HCT116 (cell line): Measurements from ENCODE around the gene RPL18. TPM values are rescaled to one million over a fixed set of nuclear protein-coding genes. Genes with fewer than 3 reads are reported as not detected.

Experiments
- ATAC-seq: fragments of 200-7000 bp; cut with Tn5 transposase; 2 replicates; pipeline ENCODE4 v1.9.1; 2020; ENCODE audit warnings: mild to moderate bottlenecking, moderate library complexity
- BruUV-seq: library from RNA; stranded (reverse); fragments of 400-500 nt; replicated peaks from 2 replicates; lab custom pipeline; 2021; lab: Mats Ljungman, UMichigan
- CTCF ChIA-PET: fragments of 300-600 bp; sonication (Branson Sonifier 250); formaldehyde crosslinking; loops from one replicate; lab custom pipeline; 2021; ENCODE audit warnings: antibody characterized with exemption; lab: Charles Lee
- POLR2A ChIA-PET: fragments of 300-600, 350-600 bp; sonication (Branson Sonifier 250); formaldehyde crosslinking; loops from one replicate; lab custom pipeline; 2021; ENCODE audit warnings: antibody characterized with exemption; lab: Charles Lee
- RAD21 ChIA-PET, 2 experiments: fragments of 300-600 bp; sonication (Branson Sonifier 250); formaldehyde crosslinking; loops; one replicate each; lab custom pipeline; 2023; ENCODE audit warnings: low total read pairs in 2 of 2; ENCODE audit not compliant: uncharacterized antibody in 2 of 2, unreplicated experiment in 2 of 2, low non-redundant PET in 1 of 2; lab: Charles Lee
- DNase-seq: peaks from one replicate; pipeline ENCODE4 v3.0.0-alpha.2; 2010; ENCODE audit warnings: low read depth, low spot score
- H2AFZ ChIP-seq: fragments of 200-600 bp; shearing (Covaris generic), sonication (generic); 2 replicates; pipeline ENCODE4 v1.6.1; 2017; ENCODE audit warnings: low read depth, mixed run types, mixed read lengths, antibody characterized with exemption, low read length; ENCODE audit not compliant: poor library complexity, severe bottlenecking
- H3K27ac ChIP-seq: 2 replicates; pipeline ENCODE4 v1.5.1; 2012; ENCODE audit warnings: low read depth, low read length
- H3K27me3 ChIP-seq: fragments of 200-600 bp; sonication (generic); 2 replicates; pipeline ENCODE4 v1.6.1; 2016; ENCODE audit warnings: mixed run types, low read length, mixed read lengths; ENCODE audit not compliant: insufficient read depth
- H3K36me3 ChIP-seq, 2 experiments: fragments of 200-500 bp in 1 of 2; fragments of 200-600 bp in 1 of 2; sonication (Bioruptor generic) in 1 of 2; sonication (generic) in 1 of 2; 2 replicates each; pipeline versions ENCODE4 v1.5.1 to v1.6.1; 2014 to 2016; ENCODE audit warnings: low read length in 2 of 2, inconsistent platforms in 1 of 2, mixed read lengths in 1 of 2, mixed run types in 1 of 2; ENCODE audit not compliant: insufficient read depth in 2 of 2, control insufficient read depth in 1 of 2
- H3K4me1 ChIP-seq, 2 experiments: fragments of 200-600 bp in 1 of 2; sonication (generic) in 1 of 2; 2 replicates each; pipeline versions ENCODE4 v1.5.1 to v1.6.1; 2012 to 2017; ENCODE audit warnings: low read length in 2 of 2, inconsistent platforms in 1 of 2, mild to moderate bottlenecking in 1 of 2, mixed read lengths in 1 of 2, mixed run types in 1 of 2, moderate library complexity in 1 of 2; ENCODE audit not compliant: insufficient read depth in 2 of 2, control insufficient read depth in 1 of 2
- H3K4me2 ChIP-seq: fragments of 200-600 bp; sonication (generic); 2 replicates; pipeline ENCODE4 v1.6.1; 2017; ENCODE audit warnings: mixed run types, low read length, mixed read lengths
- H3K4me3 ChIP-seq, 2 experiments: fragments of 200-600 bp in 1 of 2; sonication (generic) in 1 of 2; replicated peaks in 1 of 2; 2 replicates each; pipeline ENCODE4 v1.5.1; 2011 to 2016; ENCODE audit warnings: low read length in 2 of 2, control low read depth in 1 of 2, low read depth in 1 of 2, mild to moderate bottlenecking in 1 of 2, mixed read lengths in 1 of 2, mixed run types in 1 of 2
- H3K79me2 ChIP-seq: fragments of 200-600 bp; sonication (generic); 2 replicates; pipeline ENCODE4 v1.6.1; 2017; ENCODE audit warnings: mild to moderate bottlenecking, mixed run types, low read length, moderate library complexity, mixed read lengths; ENCODE audit not compliant: insufficient read depth
- H3K9ac ChIP-seq: fragments of 200-600 bp; sonication (generic); 2 replicates; pipeline ENCODE4 v1.6.1; 2016; ENCODE audit warnings: low read length, mixed read lengths
- H3K9me2 ChIP-seq: fragments of 200-600 bp; sonication (generic), shearing (Covaris generic); 2 replicates; pipeline ENCODE4 v1.6.1; 2017; ENCODE audit warnings: mixed run types, mild to moderate bottlenecking, moderate library complexity; ENCODE audit not compliant: insufficient read depth
- H3K9me3 ChIP-seq, 2 experiments: fragments of 200-500 bp in 1 of 2; fragments of 200-600 bp in 1 of 2; sonication (Bioruptor generic) in 1 of 2; sonication (generic) in 1 of 2; 2 replicates each; pipeline ENCODE4 v1.6.1; 2014 to 2017; ENCODE audit warnings: low read length in 2 of 2, mixed read lengths in 2 of 2, inconsistent platforms in 1 of 2, low read depth in 1 of 2, mild to moderate bottlenecking in 1 of 2, mixed run types in 1 of 2, moderate library complexity in 1 of 2; ENCODE audit not compliant: control insufficient read depth in 1 of 2, insufficient read depth in 1 of 2
- H4K20me1 ChIP-seq: fragments of 200-600 bp; sonication (generic), shearing (Covaris generic); 2 replicates; pipeline ENCODE4 v1.6.1; 2017; ENCODE audit warnings: mixed run types, mild to moderate bottlenecking, moderate library complexity; ENCODE audit not compliant: insufficient read depth
- CEBPB ChIP-seq: IDR thresholded peaks from 2 replicates; pipeline ENCODE4 v1.6.1; 2012; ENCODE audit warnings: low read depth
- EZH2phosphoT487 ChIP-seq: fragments of 200-600 bp; IDR thresholded peaks from 2 replicates; pipeline ENCODE4 v1.6.1; 2018; ENCODE audit warnings: antibody characterized with exemption, borderline replicate concordance
- FOSL1 ChIP-seq: IDR thresholded peaks from 2 replicates; pipeline ENCODE4 v1.6.1; 2012; ENCODE audit warnings: low read depth
- SIN3A ChIP-seq: IDR thresholded peaks from 2 replicates; pipeline ENCODE4 v1.6.1; 2012; ENCODE audit warnings: low read depth
- YY1 ChIP-seq: IDR thresholded peaks from 2 replicates; pipeline ENCODE4 v1.6.1; 2011; ENCODE audit warnings: low read length, low read depth, moderate library complexity, mild to moderate bottlenecking; ENCODE audit not compliant: insufficient replicate concordance; ENCODE audit errors: extremely low read depth
- intact Hi-C: fragments of 100-400 bp; cut with micrococcal nuclease; formaldehyde crosslinking; loops from 2 replicates; pipeline ENCODE4 v1.10.0; 2022
- total RNA-seq: library from RNA; stranded (reverse); gene quantifications from one replicate; pipeline ENCODE4 v1.2.1, GENCODE V29; 2021; ENCODE audit not compliant: unreplicated experiment
- TF ChIP-seq, protein P1 (sequence below): IDR thresholded peaks from 2 replicates; pipeline ENCODE4 v1.6.1; 2011; ENCODE audit warnings: mild to moderate bottlenecking, low read length, moderate library complexity; ENCODE audit not compliant: insufficient replicate concordance; ENCODE audit errors: extremely low read depth
- TF ChIP-seq, protein P2 (sequence below): IDR thresholded peaks from 2 replicates; pipeline ENCODE4 v1.6.1; 2012

RPL18 gene
- total RNA-seq, 1 experiment from 2014 or later = 2,006 TPM

DNA sequence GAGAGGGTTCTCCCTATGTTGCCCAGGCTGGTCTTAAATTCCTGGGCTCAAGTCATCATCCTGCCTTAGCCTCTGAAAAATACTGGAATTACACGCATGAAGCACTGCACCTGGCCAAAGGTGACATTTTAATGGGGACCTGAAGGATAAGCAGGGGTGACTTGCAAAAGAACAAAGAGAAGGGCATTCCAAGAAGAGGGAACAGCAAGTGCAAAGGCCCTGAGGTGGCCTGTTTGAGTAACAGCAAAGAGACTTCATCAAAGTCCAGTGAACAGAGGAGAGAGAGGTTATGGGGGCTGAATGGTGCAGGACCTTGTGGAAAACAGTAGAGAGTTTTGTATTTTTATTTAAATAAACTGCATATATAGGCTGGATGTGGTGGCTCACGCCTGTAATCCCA is 22.9 kb upstream of the RPL18 start:
- no peak overlapping the region for H2AFZ ChIP-seq
- no peak for TF ChIP-seq YY1
- TF ChIP-seq EZH2phosphoT487 = no peak
- TF ChIP-seq, protein P1, sequence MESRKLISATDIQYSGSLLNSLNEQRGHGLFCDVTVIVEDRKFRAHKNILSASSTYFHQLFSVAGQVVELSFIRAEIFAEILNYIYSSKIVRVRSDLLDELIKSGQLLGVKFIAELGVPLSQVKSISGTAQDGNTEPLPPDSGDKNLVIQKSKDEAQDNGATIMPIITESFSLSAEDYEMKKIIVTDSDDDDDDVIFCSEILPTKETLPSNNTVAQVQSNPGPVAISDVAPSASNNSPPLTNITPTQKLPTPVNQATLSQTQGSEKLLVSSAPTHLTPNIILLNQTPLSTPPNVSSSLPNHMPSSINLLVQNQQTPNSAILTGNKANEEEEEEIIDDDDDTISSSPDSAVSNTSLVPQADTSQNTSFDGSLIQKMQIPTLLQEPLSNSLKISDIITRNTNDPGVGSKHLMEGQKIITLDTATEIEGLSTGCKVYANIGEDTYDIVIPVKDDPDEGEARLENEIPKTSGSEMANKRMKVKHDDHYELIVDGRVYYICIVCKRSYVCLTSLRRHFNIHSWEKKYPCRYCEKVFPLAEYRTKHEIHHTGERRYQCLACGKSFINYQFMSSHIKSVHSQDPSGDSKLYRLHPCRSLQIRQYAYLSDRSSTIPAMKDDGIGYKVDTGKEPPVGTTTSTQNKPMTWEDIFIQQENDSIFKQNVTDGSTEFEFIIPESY = no peak
- TF ChIP-seq FOSL1 = no peak
- TF ChIP-seq, protein P2, sequence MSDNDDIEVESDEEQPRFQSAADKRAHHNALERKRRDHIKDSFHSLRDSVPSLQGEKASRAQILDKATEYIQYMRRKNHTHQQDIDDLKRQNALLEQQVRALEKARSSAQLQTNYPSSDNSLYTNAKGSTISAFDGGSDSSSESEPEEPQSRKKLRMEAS = no peak
- no peak for TF ChIP-seq SIN3A
- no peak for TF ChIP-seq CEBPB
- TF ChIP-seq, all 23 proteins: peak for 0
- Histone ChIP-seq H3K4me3 (no peak overlapping the region), H3K9me2 (no peaks in the 10 kb centered on the region), H3K27ac (no peak overlapping the region), H3K9ac (no peak overlapping the region), H3K27me3 (no peaks in the 10 kb centered on the region), H3K36me3 (no peaks in the 10 kb centered on the region), H3K4me1 (peaks cover 19 to 52% of the 10 kb centered on the region in 2 experiments), H3K4me2 (no peak overlapping the region), H4K20me1 (no peaks in the 10 kb centered on the region), H3K9me3 (no peaks in the 10 kb centered on the region), H3K79me2 (no peaks in the 10 kb centered on the region)
- BruUV-seq = no TSS peak
- RAD21 ChIA-PET = no interaction called here
- CTCF ChIA-PET = no interaction called here
- intact Hi-C loops = no loop called here
- POLR2A ChIA-PET = interaction anchor here (0.7 kb wide), 1 partner anchor 202 kb away, joined by 3 read pairs; no protein-coding TSS in a partner anchor
- ATAC-seq (no peak), DNase-seq (no peak)
